A673 (cell line): Measurements from ENCODE around the gene TSPAN4.

Source experiments
- CTCF ChIP-seq: fragments of 300-800, 200-600 bp; sonication (generic); conservative IDR thresholded peaks from 2 replicates; pipeline ENCODE4 v1.5.1; 2017; ENCODE audit warnings: low read depth, mild to moderate bottlenecking, antibody characterized with exemption, low read length, moderate library complexity, mixed read lengths
- EZH2 ChIP-seq: fragments of 200-600 bp; sonication (generic); IDR thresholded peaks from 2 replicates; pipeline ENCODE4 v1.6.1; 2017; ENCODE audit warnings: borderline replicate concordance, low read depth, mild to moderate bottlenecking, mixed read lengths, antibody characterized with exemption, low read length; ENCODE audit not compliant: poor library complexity, severe bottlenecking

GRCh38 chr11:859394-860131 is 16.9 kb downstream of the TSPAN4 start:
- no peak for TF ChIP-seq EZH2
- no peak for TF ChIP-seq CTCF
